Islet precursor cell (in vitro differentiated cells): Measurements from ENCODE around the gene MS4A6A.
"Not testable (repeated sequence)": the region's sequence is repeated elsewhere in the genome, so short reads cannot be mapped to it uniquely, and the experiment has no call there.

Experiments used
- DNase-seq: peaks from one replicate; pipeline ENCODE4 v3.0.0-alpha.2; 2018

Gene MS4A6A

DNA sequence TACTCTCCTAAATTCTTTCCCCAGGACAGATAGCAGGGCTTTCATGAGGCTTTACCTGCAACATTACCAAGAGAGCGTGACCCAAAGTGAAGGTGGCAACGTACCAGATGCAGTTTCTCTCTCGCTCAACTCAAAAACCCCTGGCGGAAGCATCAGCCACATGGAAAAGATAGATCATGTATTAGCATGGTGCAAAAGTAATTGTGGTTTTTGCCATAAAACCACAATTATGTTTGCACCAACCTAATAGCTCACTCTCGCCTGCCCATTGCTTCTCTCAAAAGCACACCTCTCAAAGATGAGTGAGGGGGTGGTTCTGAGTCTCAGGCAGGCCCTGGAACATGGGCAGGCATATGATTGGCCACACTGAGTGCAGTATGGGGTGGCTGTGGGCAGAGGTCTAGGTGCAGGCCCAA lies 7.0 kb downstream of the MS4A6A start:
- no peak for DNase-seq

- DNase-seq = no peak
Observed at GRCh38 chr11:60172011-60172410, 10.9 kb downstream of the MS4A6A start.

DNA sequence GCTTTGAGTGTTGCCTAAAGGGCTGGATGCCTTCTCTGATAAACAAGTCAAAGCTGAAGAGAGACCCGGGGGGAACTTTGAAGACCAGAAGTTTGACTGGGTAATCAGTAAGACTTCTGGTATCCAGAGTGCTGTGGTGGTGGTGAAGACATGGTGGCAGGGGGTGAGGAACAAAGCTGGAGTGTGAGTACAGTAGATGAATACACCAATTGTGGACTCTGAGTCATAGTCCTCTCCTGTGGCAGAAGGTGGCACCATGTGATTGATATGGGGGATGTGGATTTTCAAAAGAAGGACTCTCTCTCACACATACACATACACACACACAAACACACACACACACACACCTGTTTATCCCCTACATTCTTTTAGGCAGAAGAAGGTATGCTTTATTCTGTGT lies 12.3 kb downstream of the MS4A6A start:
- no peak for DNase-seq

DNA sequence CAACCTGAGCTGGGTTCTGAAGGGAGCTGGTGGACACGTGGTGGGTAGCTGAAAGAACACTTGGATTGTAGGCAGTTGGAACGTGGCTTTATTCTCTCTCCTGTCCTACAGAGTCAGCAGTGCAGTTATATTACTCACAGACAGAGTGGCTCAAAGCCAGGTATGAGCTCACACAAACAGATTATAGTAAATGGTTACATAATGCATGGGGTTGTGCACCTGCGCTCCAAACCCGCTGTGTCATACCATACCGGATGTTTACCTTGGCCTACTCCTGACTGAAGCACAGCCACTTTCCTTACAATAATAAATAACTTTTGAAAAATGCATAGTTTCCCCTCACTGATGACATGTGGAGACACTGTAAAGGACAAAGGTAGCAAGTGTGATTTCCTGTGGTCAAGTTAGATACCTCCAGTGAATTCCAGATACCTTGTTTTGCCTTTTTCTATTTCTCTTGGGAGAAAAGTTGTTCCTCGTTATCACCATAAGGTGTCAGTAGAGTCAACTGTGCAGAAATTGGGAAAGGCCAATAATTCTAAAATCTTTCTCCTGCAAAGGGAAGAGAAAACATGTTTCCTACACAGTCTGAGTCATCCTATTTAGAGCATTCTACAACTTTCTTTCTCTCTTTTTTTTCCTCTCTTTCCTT lies 13.5 kb downstream of the MS4A6A start:
- DNase-seq = no peak

- DNase-seq = no peak
Observed at GRCh38 chr11:60168306-60168705, 14.6 kb downstream of the MS4A6A start.

- no peak for DNase-seq
Observed at GRCh38 chr11:60165951-60166350, 16.9 kb downstream of the MS4A6A start.

- no peak for DNase-seq
Observed at GRCh38 chr11:60165538-60165937, 17.3 kb downstream of the MS4A6A start.

GRCh38 chr11:60164550-60165075 lies 18.3 kb downstream of the MS4A6A start:
- no peak for DNase-seq

DNA sequence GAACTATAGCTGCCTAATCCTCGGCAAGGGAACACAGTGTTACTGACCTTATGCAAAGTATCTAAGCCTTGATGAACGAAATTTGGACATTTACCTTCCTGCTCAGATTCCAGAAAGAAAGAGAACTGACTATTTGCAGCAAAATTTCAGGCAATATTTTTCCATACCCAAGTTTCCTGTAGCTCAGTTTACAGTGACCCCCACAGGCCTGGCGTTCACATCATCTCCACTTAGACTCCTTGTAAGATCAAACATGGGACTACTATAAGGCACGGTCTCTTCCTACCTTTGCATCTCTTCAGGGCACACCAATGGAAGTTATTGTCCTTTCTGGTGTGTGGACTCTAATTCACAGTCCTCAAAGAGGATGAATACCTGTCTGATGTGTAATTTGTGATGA lies 21.1 kb downstream of the MS4A6A start:
- no peak for DNase-seq

DNA sequence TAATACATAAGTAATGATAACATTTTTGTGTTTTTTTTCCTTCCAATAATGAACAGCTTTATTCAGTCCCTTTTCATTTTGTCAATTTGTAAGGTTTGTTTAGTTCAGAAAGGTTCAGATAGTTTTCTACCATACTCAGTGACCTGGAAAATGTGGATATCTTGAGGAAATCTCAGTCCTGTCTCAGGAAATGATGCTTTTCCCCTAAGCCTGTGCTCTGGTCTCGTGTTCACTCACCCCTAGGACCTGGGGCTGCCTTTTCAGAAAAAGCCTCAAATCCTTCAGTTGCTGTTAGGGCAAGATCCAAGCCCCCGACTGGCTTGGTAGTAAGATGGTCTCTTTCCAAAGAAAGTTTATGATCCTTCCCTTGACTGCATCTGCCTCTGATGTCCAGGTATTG lies 21.8 kb downstream of the MS4A6A start:
- DNase-seq = no peak

DNA sequence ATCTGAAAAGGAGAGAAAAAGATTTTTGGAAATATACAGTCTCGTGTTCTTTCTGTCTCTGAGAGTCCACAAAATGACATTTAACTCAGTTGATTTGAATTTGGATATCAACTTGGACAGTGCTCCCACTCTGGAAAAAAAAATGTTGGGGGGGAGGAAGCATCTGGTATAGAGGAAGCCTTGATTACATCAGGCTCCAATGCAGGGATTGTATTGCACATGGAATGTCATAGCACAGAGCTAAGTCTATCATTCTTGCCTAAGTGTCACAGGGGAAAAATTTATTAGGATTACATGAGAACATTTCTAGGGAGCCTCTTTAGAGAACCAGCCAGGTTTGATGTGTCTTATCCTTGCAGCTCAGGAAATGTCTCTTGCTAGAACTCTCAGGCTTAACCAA lies 23.0 kb downstream of the MS4A6A start:
- no peak for DNase-seq

- DNase-seq = no peak
Observed at GRCh38 chr11:60159284-60159683, 23.6 kb downstream of the MS4A6A start.

DNA sequence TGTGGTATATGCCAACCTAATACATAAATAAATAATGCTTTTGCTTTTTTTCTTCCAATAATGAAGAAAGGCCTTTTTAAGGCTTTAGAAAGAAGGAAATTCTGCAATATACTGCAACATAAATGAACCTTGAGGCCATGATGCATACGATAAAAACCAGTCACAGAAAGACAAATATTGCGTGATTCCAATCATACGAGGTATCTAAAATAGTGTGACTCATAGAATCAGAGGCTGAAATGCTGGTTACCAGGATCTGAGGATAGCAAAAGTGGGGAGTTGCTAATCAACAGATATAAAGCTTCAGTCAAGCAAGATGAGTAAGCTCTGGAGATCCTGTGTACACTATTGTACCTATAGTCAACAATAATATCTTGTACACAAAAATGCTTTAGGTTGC lies 24.2 kb downstream of the MS4A6A start:
- DNase-seq = no peak

GRCh38 chr11:60155931-60156330 lies 27.0 kb downstream of the MS4A6A start:
- no peak for DNase-seq

GRCh38 chr11:60152727-60153126 lies 30.2 kb downstream of the MS4A6A start:
- DNase-seq = not testable (repeated sequence)

GRCh38 chr11:60150279-60150678 lies 32.6 kb downstream of the MS4A6A start:
- DNase-seq = no peak

DNA sequence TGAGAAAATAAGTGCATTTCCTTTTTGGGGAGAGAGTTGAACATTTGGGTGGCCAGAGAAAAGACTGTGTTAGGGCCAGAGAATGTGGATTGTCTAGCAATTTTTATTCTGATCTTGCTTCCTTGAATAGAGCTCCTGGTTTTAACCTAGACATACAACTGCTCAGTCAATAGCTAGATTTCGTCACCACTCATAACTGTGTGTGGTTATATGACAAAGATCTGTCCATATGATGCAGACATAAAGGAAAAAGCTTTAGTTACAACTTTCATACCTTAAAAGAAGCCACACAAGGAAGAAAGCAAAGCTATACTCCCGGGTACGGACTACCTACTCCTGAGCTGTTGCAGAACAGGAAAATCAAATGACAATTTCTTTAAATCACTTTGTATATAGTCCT lies 37.2 kb downstream of the MS4A6A start:
- DNase-seq = no peak

GRCh38 chr11:60143768-60144167 lies 39.1 kb downstream of the MS4A6A start:
- no peak for DNase-seq

GRCh38 chr11:60133917-60134316 lies 49.0 kb downstream of the MS4A6A start:
- DNase-seq = no peak

DNA sequence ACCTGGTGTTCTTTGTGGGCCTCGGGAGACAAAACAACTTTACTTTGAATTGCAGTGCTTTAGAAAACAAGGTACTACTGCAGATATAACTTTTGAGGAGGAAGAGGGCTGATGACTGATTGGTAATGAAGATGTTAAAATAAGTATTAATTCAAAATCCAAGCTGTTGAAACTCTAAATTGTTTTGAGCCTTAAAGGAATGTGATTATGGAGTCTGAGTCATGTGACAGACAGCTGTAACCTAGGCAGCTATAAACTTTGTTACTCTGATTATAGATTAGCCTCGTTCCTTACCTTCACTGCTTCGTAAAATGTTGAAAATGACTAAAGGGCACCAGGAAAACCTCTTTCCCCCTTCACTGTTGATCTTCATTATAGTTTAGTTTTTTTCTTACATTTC lies 51.0 kb downstream of the MS4A6A start:
- DNase-seq = no peak

DNA sequence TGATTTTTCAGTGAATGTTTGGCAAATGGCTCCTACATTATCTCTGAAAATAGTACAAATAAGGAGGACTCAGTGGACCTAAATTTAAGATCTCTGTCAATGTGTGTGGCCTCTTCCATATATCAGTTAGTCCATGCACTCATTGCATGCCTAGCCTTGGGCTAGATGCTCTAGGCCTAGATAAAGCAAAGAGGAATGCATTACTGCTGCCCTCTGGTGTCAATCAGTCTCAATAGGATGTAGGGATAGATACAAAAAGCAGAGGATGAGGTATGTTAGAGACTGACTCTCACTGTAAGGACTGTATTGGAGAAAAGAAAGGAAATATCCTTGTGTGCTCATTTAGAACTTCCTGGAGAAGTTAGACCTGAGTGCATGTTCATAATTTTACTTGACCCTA lies 52.4 kb downstream of the MS4A6A start:
- DNase-seq = peak; percentile 71

DNA sequence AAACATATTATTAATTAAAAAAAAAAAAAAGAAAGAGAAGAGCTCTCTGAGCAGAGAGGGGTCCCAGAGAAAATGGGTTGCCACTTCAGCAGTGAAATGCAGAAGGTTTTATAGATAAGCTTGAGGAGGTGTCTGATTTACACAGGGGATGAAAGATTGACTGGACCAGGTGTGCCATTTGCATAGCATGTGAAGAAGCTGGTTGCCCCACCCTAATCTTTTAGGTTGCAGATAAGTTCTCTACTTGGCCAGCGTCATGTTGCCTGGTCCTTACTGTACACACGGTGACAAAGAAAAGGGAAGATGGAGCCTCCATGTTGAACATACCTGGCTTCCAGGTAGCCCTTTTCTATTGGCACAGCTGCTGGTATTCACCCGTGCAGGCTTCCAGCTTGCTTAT lies 53.0 kb downstream of the MS4A6A start:
- no peak for DNase-seq

- not testable (repeated sequence) for DNase-seq
Observed at GRCh38 chr11:60128866-60129265, 54.0 kb downstream of the MS4A6A start.

DNA sequence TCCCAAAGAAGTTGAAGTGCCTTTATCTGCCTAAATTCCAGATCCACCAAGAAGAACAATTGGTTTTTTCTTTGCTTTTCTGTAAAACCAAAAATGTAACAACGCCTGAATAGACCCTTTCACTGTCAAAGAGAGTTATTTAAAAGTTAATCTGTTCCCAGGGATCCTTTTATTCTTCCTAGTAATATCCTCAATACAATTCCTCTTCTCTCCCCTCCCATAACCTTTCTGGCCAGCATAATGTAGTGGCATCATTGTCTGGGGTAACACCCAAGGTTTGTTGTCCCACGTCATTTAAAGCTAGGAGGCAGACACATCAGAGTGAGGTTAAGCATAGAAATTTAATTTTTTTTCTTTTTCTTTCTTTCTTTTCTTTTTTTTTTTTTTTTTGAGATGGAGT lies 54.5 kb downstream of the MS4A6A start:
- no peak for DNase-seq

DNA sequence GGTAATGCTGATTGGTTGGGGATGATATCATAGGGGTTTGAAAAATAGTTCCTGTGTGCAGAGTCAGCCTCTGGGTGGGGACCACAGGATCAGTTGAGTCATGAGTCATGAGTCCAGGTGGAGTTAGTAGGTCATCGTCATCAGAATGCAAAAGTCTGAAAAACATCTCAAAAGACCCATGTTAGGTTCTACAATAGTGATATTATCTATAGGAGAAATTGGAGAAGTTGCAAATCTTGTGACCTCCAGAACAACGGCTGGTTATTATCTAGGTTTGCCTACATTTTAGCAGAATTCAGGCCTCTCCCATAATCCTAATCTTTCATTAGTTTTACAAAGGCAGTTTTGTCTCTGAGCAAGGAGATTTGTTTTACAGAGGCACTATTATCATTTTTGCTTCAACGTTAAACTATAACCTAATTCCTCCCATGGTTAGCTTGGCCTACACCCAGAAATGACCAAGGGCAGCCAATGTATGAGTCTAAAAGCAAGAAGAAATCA lies 55.5 kb downstream of the MS4A6A start:
- DNase-seq = no peak
